Esophagus muscularis mucosa (tissue), 4 donors: ENCODE data around the gene ALG1.

Source experiments
- EP300 ChIP-seq: sonication (generic); formaldehyde crosslinking; IDR thresholded peaks from one replicate; pipeline ENCODE4 v1.6.1; 2017; ENCODE audit warnings: antibody characterized with exemption
- POLR2A ChIP-seq: fragments of 450-650 bp; IDR thresholded peaks from one replicate; pipeline ENCODE4 v1.6.1; 2017; ENCODE audit warnings: antibody characterized with exemption, moderate library complexity, mild to moderate bottlenecking, low read depth
- POLR2AphosphoS5 ChIP-seq, 2 donors: sonication (generic); formaldehyde crosslinking; IDR thresholded peaks; one replicate each; pipeline ENCODE4 v1.6.1; 2017; ENCODE audit warnings: antibody characterized with exemption in 2 of 2
- TF ChIP-seq, protein P1 (sequence below), 3 experiments: fragments of 200-600 bp in 2 of 3; fragments of 450-650 bp in 1 of 3; sonication (generic) in 2 of 3; IDR thresholded peaks; one replicate each; pipeline ENCODE4 v1.5.1; 2017 to 2019; ENCODE audit warnings: antibody characterized with exemption in 3 of 3, mild to moderate bottlenecking in 2 of 3, moderate library complexity in 1 of 3

- TF ChIP-seq, protein P1, sequence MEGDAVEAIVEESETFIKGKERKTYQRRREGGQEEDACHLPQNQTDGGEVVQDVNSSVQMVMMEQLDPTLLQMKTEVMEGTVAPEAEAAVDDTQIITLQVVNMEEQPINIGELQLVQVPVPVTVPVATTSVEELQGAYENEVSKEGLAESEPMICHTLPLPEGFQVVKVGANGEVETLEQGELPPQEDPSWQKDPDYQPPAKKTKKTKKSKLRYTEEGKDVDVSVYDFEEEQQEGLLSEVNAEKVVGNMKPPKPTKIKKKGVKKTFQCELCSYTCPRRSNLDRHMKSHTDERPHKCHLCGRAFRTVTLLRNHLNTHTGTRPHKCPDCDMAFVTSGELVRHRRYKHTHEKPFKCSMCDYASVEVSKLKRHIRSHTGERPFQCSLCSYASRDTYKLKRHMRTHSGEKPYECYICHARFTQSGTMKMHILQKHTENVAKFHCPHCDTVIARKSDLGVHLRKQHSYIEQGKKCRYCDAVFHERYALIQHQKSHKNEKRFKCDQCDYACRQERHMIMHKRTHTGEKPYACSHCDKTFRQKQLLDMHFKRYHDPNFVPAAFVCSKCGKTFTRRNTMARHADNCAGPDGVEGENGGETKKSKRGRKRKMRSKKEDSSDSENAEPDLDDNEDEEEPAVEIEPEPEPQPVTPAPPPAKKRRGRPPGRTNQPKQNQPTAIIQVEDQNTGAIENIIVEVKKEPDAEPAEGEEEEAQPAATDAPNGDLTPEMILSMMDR (IDR thresholded peaks at IDR 0.05), result no peak
- TF ChIP-seq POLR2AphosphoS5 (IDR thresholded peaks at IDR 0.05) (no peak), POLR2A (no peak), EP300 (no peak)
Observed at GRCh38 chr16:5062790-5063765, 8.6 kb upstream of the ALG1 start.
